Suprapubic skin (tissue), 4 donors: ENCODE results near the gene KRT77. TPM values are rescaled to one million over a fixed set of nuclear protein-coding genes. Genes with fewer than 3 reads are reported as not detected.

Source experiments
- DNase-seq, 2 donors: peaks; one replicate each; pipeline ENCODE4 v3.0.0-alpha.2; 2019; ENCODE audit warnings: low spot score in 2 of 2
- H3K27ac ChIP-seq: fragments of 200-600 bp; sonication (generic); one replicate; pipeline ENCODE4 v1.5.1; 2019
- H3K27me3 ChIP-seq: fragments of 200-600 bp; sonication (generic); one replicate; pipeline ENCODE4 v1.5.1; 2019
- H3K36me3 ChIP-seq: fragments of 200-600 bp; sonication (generic); one replicate; pipeline ENCODE4 v1.5.1; 2019
- H3K4me1 ChIP-seq: fragments of 200-600 bp; sonication (generic); one replicate; pipeline ENCODE4 v1.5.1; 2019
- H3K4me3 ChIP-seq: fragments of 200-600 bp; sonication (generic); one replicate; pipeline ENCODE4 v1.5.1; 2019; ENCODE audit warnings: mild to moderate bottlenecking
- H3K9me3 ChIP-seq: fragments of 200-600 bp; sonication (generic); one replicate; pipeline ENCODE4 v1.5.1; 2019
- EP300 ChIP-seq: sonication (generic); formaldehyde crosslinking; IDR thresholded peaks from one replicate; pipeline ENCODE4 v1.6.1; 2017; ENCODE audit warnings: antibody characterized with exemption
- POLR2A ChIP-seq, 2 donors: fragments of 450-650 bp; IDR thresholded peaks; one replicate each; pipeline ENCODE4 v1.6.1; 2017; ENCODE audit warnings: antibody characterized with exemption in 2 of 2, mild to moderate bottlenecking in 2 of 2, moderate library complexity in 2 of 2
- POLR2AphosphoS5 ChIP-seq, 3 donors: sonication (generic); formaldehyde crosslinking; IDR thresholded peaks; one replicate each; pipeline ENCODE4 v1.6.1; 2017; ENCODE audit warnings: antibody characterized with exemption in 3 of 3
- WGBS: methylation state at CpG from one replicate; pipeline ENCODE4 v1.1.5; 2018; 5-methylcytosine and 5-hydroxymethylcytosine counted together
- total RNA-seq, 4 donors: library from RNA; depleted of rRNA; stranded (reverse); fragments of >200 nt; gene quantifications; one replicate each; pipeline ENCODE4 v1.1.0, GENCODE V29; 2016
- TF ChIP-seq, protein P1 (sequence below), 2 donors: fragments of 200-600 bp in 1 of 2; fragments of 450-650 bp in 1 of 2; sonication (generic) in 1 of 2; IDR thresholded peaks; one replicate each; pipeline ENCODE4 v1.5.1; 2016 to 2019; ENCODE audit warnings: antibody characterized with exemption in 2 of 2, mild to moderate bottlenecking in 1 of 2, moderate library complexity in 1 of 2

The KRT77 gene
- total RNA-seq, 4 donors from 2014 or later: 146 to 424 (median 275) TPM

DNA sequence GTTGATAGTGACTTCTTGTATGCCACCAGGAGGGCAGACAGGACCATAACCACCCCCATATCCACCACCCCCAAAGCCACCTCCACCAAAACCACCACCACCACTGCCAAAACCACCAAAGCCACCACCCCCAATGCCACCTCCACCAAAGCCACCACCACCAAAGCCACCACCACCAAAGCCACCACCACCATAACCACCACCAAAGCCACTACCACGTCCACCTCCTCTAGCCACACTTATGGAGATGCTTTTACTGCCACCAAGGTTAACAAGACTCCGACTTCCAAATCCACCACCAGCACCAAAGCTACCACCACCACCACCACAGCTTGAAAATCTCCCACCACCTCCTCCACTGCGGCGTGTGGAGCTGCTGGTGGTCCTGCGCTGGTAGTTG is 23.4 kb downstream of the KRT77 start:
- H3K27ac ChIP-seq: peak overlapping the region; percentile 33

DNA sequence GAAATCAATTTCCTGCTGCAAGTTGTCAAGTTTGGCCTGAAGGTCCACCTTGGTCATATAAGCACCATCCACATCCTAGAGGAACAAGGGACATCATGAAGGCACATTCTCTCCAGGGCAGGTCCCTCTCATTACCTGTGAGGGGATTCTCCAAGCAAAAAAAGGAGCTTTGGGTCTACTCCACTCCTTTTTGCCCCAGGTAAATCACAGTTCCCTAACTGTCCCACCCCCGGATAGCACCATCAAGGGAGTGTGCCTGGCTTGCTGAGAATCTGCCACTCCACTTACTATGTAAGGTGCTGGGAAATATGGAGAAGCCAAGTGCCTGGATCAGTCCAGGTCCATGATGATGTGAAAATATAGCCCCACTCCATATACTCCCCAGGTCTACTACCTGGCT is 25.7 kb downstream of the KRT77 start:
- H3K27me3 ChIP-seq: peaks cover 7% of the 10 kb centered on the region
- peak overlapping the region; percentile 39 for H3K4me3 ChIP-seq
- H3K36me3 ChIP-seq: no peaks in the 10 kb centered on the region
- H3K4me1 ChIP-seq: peaks cover 14% of the 10 kb centered on the region
- H3K27ac ChIP-seq: peak overlapping the region; percentile 44
- 86% methylated on average over 1 of the region's 1 CpG for WGBS
- H3K9me3 ChIP-seq: no peaks in the 10 kb centered on the region
- TF ChIP-seq EP300 (no peak), POLR2A (IDR thresholded peaks at IDR 0.05) (no peak), POLR2AphosphoS5 (IDR thresholded peaks at IDR 0.05) (no peak)
- TF ChIP-seq, protein P1, sequence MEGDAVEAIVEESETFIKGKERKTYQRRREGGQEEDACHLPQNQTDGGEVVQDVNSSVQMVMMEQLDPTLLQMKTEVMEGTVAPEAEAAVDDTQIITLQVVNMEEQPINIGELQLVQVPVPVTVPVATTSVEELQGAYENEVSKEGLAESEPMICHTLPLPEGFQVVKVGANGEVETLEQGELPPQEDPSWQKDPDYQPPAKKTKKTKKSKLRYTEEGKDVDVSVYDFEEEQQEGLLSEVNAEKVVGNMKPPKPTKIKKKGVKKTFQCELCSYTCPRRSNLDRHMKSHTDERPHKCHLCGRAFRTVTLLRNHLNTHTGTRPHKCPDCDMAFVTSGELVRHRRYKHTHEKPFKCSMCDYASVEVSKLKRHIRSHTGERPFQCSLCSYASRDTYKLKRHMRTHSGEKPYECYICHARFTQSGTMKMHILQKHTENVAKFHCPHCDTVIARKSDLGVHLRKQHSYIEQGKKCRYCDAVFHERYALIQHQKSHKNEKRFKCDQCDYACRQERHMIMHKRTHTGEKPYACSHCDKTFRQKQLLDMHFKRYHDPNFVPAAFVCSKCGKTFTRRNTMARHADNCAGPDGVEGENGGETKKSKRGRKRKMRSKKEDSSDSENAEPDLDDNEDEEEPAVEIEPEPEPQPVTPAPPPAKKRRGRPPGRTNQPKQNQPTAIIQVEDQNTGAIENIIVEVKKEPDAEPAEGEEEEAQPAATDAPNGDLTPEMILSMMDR (IDR thresholded peaks at IDR 0.05): no peak
- no peak for DNase-seq

More for the DNA sequence above, 23.4 kb downstream of the KRT77 start:
- WGBS: 88% methylated on average over 5 of the region's 5 CpGs
- Histone ChIP-seq H3K4me1 (peaks cover 33% of the 10 kb centered on the region), H3K4me3 (peak overlapping the region; percentile 39), H3K27me3 (peaks cover 7% of the 10 kb centered on the region), H3K36me3 (no peaks in the 10 kb centered on the region), H3K9me3 (no peaks in the 10 kb centered on the region)
- TF ChIP-seq POLR2AphosphoS5 (IDR thresholded peaks at IDR 0.05) (no peak), POLR2A (IDR thresholded peaks at IDR 0.05) (no peak), EP300 (no peak)
- TF ChIP-seq, protein P1 (IDR thresholded peaks at IDR 0.05): no peak
- no peak for DNase-seq

GRCh38 chr12:52677126-52677525 is 26.2 kb downstream of the KRT77 start:
- Histone ChIP-seq H3K27me3 (peaks cover 7% of the 10 kb centered on the region), H3K4me3 (peak overlapping the region; percentile 39), H3K27ac (peak overlapping the region; percentile 44), H3K4me1 (peaks cover 11% of the 10 kb centered on the region), H3K9me3 (no peaks in the 10 kb centered on the region), H3K36me3 (no peaks in the 10 kb centered on the region)
- DNase-seq: no peak
- TF ChIP-seq, protein P1 (IDR thresholded peaks at IDR 0.05): no peak
- TF ChIP-seq EP300 (no peak), POLR2AphosphoS5 (IDR thresholded peaks at IDR 0.05) (no peak)
- WGBS: 86% methylated on average over 5 of the region's 5 CpGs

GRCh38 chr12:52676163-52676562 is 27.2 kb downstream of the KRT77 start:
- no peak for DNase-seq
- Histone ChIP-seq H3K4me1 (peaks cover 2% of the 10 kb centered on the region), H3K27me3 (peaks cover 7% of the 10 kb centered on the region), H3K36me3 (no peaks in the 10 kb centered on the region), H3K4me3 (peak overlapping the region; percentile 39), H3K27ac (no peak overlapping the region), H3K9me3 (no peaks in the 10 kb centered on the region)
- WGBS: 87% methylated on average over 4 of the region's 7 CpGs
- TF ChIP-seq POLR2A (IDR thresholded peaks at IDR 0.05) (no peak), POLR2AphosphoS5 (IDR thresholded peaks at IDR 0.05) (no peak)
- TF ChIP-seq, protein P1 (IDR thresholded peaks at IDR 0.05): no peak

DNA sequence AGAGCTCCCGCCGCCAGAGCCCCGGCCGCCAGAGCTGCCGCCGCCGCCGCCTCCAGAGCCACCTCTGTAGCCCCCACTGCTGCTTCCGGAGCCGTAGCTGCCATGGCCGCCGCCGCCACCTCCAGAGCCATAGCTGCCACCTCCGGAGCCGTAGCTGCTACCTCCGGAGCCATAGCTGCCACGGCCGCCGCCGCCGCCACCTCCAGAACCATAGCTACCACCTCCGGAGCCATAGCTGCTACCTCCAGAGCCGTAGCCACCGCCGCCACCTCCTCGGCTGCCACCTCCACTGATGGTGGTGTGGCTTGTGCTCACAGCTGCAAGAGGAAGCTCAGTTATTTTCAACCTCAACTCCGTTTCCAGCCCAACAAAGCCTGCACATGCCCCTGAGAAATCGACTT is 28.0 kb downstream of the KRT77 start:
- WGBS: 95% methylated on average over 24 of the region's 28 CpGs
- H3K36me3 ChIP-seq: no peaks in the 10 kb centered on the region
- TF ChIP-seq EP300 (no peak), POLR2AphosphoS5 (IDR thresholded peaks at IDR 0.05) (no peak), POLR2A (IDR thresholded peaks at IDR 0.05) (no peak)
- TF ChIP-seq, protein P1 (IDR thresholded peaks at IDR 0.05): no peak
- H3K27me3 ChIP-seq: peaks cover 7% of the 10 kb centered on the region
- no peaks in the 10 kb centered on the region for H3K9me3 ChIP-seq
- no peak overlapping the region for H3K27ac ChIP-seq
- no peak for DNase-seq
- H3K4me1 ChIP-seq: no peaks in the 10 kb centered on the region
- H3K4me3 ChIP-seq: no peak overlapping the region
